Omental fat pad (tissue), 4 donors: ENCODE measurements around the gene EHBP1. TPM values are rescaled to one million over a fixed set of nuclear protein-coding genes. Genes with fewer than 3 reads are reported as not detected.

Experiments
- ATAC-seq: fragments of 150-250 bp; one replicate; pipeline ENCODE4 v1.9.1; 2016; ENCODE audit warnings: mild to moderate bottlenecking, moderate library complexity; ENCODE audit not compliant: low FRiP score
- DNase-seq: peaks from one replicate; pipeline ENCODE4 v3.0.0-alpha.2; 2019; ENCODE audit warnings: low spot score
- CTCF ChIP-seq, 3 donors: fragments of 450-650 bp; IDR thresholded peaks; one replicate each; pipeline ENCODE4 v1.5.1; 2016 to 2017; ENCODE audit warnings: antibody characterized with exemption in 3 of 3, mild to moderate bottlenecking in 3 of 3, moderate library complexity in 2 of 3
- total RNA-seq, 4 donors: library from RNA; depleted of rRNA; stranded (reverse); fragments of >200 nt; gene quantifications; one replicate each; pipeline ENCODE4 v1.1.0, GENCODE V29; 2016

The EHBP1 gene
- total RNA-seq, 4 donors from 2014 or later: 60.9 to 91.3 (median 78.6) TPM

GRCh38 chr2:62724106-62724505 is 18.6 kb downstream of the EHBP1 start:
- no peak for ATAC-seq
- no peak for DNase-seq
- no peak for TF ChIP-seq CTCF (IDR thresholded peaks at IDR 0.05)

DNA sequence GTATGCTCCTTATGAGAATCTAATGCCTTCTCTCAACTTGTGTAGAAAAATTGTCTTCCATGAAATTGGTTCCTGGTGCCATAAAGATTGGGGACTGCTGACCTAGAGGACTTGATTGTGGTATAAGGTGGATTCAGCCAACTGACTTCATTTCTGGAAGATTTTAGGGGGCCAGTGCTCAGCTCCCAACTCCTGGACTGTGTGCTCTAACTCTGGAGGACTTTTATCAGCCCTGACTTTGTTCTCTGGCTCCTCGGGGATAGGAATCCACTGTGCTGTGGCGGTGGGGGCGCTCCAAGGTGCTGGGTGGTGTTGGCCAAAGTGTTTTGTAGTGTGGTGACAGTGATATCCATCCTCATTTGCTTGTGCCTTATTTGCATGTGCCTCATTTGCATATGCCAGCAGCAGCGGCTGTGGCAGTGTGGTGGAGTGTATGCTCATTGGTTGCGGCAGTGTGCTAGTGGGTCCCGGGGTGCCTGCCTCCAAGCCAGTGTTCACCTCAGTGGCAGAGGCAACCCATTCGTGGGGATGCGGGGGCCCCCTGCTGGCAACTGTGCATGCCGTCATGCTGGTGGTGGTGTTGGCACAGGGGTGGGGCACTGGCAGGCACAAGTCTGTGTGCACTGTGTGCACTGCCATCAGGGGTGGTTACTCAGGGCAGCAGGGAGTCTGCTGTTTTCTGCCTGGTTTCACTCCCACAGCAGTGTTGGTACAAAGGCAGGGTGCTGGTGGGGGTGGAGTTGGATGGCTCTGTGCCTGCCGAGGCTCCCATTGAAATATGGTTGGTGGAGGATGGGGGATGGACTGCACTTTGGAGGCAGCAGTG is 19.6 kb downstream of the EHBP1 start:
- DNase-seq: no peak

GRCh38 chr2:62725712-62726055 is 20.2 kb downstream of the EHBP1 start:
- ATAC-seq: no peak
- no peak for DNase-seq
- TF ChIP-seq CTCF (IDR thresholded peaks at IDR 0.05): no peak

More for the DNA sequence above, 19.6 kb downstream of the EHBP1 start:
- no peak for ATAC-seq
- no peak for TF ChIP-seq CTCF (IDR thresholded peaks at IDR 0.05)

- DNase-seq: no peak
- no peak for TF ChIP-seq CTCF (IDR thresholded peaks at IDR 0.05)
- no peak for ATAC-seq
Measured at GRCh38 chr2:62727259-62727867, 21.9 kb downstream of the EHBP1 start.

DNA sequence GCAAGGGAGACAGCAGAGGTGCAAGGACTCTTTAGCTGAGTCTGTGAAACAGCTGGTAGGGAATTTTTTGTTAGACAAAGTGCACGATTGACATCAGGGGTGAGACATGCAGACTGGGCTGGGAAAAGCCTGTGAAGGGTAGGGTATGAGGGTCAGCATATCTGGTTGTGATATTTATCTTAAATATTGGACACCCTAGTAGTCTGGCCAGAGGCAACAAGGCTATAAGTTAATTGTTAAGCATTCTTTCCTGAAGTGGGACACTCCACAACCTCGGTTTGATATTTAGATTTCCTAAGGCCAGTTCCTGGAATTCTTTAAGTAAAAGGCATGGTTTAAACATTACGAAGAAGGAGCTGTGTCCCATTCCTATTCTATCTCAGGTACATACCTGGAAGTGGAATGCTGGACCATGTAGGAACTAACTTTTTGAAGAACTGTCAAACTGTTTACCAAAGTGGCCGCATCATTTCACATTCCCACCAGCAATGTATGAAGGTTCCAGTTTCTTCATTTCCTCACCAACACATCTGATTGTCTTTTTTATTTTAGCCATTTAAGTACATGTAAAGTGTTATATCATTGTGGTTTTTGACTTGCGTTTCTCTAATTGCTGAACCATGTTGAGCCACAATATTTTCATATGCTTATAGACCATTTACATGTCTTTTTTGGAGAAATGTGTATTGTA is 22.5 kb downstream of the EHBP1 start:
- no peak for TF ChIP-seq CTCF (IDR thresholded peaks at IDR 0.05)
- ATAC-seq (no peak), DNase-seq (no peak)

DNA sequence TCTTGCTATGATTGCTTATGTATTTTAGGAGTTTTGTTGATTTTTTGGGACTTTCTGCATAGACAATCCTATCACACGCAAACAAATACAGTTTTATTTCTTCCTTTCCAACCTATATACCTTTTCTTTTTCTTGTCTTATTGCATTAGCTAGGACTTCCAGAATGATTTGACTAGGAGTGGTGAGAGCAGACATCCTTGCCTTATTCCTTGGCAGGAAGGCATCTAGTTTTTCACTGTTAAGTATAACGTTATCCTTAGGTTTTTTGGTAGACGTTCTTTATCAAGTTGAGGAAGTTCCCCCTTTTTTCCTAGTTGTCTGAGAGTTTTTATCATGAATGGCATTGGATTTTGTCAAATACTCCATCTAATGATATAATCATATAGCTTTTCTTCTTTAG is 25.8 kb downstream of the EHBP1 start:
- ATAC-seq (no peak), DNase-seq (no peak)
- no peak for TF ChIP-seq CTCF (IDR thresholded peaks at IDR 0.05)
